Ishikawa (cell line): ENCODE measurements around the gene UVSSA.

Experiments used
- CEBPB ChIP-seq: IDR thresholded peaks from 2 replicates; pipeline ENCODE4 v1.6.1; 2012
- CREB1 ChIP-seq: IDR thresholded peaks from 2 replicates; pipeline ENCODE4 v1.6.1; 2012; ENCODE audit warnings: low read depth
- EGR1 ChIP-seq: IDR thresholded peaks from 2 replicates; pipeline ENCODE4 v1.6.1; 2012
- EP300 ChIP-seq: IDR thresholded peaks from 2 replicates; pipeline ENCODE4 v1.6.1; 2012; ENCODE audit warnings: borderline replicate concordance
- FOXM1 ChIP-seq: IDR thresholded peaks from 2 replicates; pipeline ENCODE4 v1.6.1; 2012; ENCODE audit warnings: low read depth, borderline replicate concordance
- MAX ChIP-seq: IDR thresholded peaks from 2 replicates; pipeline ENCODE4 v1.6.1; 2012
- NFIC ChIP-seq: IDR thresholded peaks from 2 replicates; pipeline ENCODE4 v1.6.1; 2012
- RAD21 ChIP-seq: IDR thresholded peaks from 2 replicates; pipeline ENCODE4 v1.6.1; 2012; ENCODE audit warnings: low read depth
- TAF1 ChIP-seq: IDR thresholded peaks from 2 replicates; pipeline ENCODE4 v1.6.1; 2012; ENCODE audit warnings: low read depth, mild to moderate bottlenecking
- TCF12 ChIP-seq: IDR thresholded peaks from 2 replicates; pipeline ENCODE4 v1.6.1; 2012; ENCODE audit warnings: low read depth
- TEAD4 ChIP-seq: IDR thresholded peaks from 2 replicates; pipeline ENCODE4 v1.6.1; 2012
- USF1 ChIP-seq: IDR thresholded peaks from 2 replicates; pipeline ENCODE4 v1.6.1; 2012
- YY1 ChIP-seq: IDR thresholded peaks from 2 replicates; pipeline ENCODE4 v1.6.1; 2012; ENCODE audit warnings: low read depth
- ZBTB7A ChIP-seq: IDR thresholded peaks from 2 replicates; pipeline ENCODE4 v1.6.1; 2012; ENCODE audit warnings: low read depth
- TF ChIP-seq, protein P1 (sequence below): IDR thresholded peaks from 2 replicates; pipeline ENCODE4 v1.6.1; 2012; ENCODE audit warnings: low read depth, mild to moderate bottlenecking

UVSSA gene

DNA sequence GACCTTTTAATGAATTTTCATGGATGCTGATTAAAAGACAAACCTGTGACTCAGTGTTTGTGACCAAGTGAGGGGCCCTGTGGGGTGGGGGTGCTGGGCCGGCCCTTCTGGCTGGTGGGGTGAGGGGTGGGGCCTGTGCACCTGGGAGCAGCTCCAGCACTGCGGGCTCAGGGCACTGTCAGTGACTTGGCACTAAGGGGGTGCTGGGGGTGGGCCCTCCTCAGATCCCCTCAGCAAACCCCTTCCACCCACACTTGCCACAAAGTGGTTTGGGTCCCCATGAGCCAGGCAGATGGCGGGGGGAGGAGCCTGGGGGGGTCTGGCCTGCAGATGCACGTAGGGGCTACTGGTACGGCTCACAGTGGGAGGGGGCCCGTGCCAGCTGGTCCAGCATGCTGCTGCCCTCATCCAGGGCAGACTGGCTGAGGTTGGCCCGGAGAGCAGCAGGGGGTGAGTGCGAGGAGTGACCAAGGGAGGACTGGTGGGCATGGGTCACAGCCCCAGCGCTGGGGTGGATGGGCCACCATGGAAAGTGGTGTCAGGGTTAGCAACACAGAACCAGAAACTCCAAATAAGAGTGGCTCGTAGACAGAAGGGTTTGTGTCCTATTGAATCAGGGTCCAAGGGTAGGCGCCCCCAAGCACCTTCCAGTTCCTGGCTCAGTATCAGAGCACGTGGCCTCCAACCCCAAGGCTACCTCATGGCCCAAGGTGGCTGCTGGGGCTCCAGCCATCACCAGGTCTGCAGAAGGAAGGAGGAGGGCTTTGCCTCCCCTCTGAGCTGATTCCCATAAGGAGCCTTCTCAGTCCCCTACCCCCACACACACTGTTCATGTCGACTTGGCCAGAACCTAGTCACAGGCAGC lies 49.2 kb downstream of the UVSSA start:
- no peak for TF ChIP-seq CREB1
- no peak for TF ChIP-seq TCF12
- no peak for TF ChIP-seq EP300
- no peak for TF ChIP-seq ZBTB7A
- no peak for TF ChIP-seq YY1
- no peak for TF ChIP-seq CEBPB
- TF ChIP-seq, protein P1, sequence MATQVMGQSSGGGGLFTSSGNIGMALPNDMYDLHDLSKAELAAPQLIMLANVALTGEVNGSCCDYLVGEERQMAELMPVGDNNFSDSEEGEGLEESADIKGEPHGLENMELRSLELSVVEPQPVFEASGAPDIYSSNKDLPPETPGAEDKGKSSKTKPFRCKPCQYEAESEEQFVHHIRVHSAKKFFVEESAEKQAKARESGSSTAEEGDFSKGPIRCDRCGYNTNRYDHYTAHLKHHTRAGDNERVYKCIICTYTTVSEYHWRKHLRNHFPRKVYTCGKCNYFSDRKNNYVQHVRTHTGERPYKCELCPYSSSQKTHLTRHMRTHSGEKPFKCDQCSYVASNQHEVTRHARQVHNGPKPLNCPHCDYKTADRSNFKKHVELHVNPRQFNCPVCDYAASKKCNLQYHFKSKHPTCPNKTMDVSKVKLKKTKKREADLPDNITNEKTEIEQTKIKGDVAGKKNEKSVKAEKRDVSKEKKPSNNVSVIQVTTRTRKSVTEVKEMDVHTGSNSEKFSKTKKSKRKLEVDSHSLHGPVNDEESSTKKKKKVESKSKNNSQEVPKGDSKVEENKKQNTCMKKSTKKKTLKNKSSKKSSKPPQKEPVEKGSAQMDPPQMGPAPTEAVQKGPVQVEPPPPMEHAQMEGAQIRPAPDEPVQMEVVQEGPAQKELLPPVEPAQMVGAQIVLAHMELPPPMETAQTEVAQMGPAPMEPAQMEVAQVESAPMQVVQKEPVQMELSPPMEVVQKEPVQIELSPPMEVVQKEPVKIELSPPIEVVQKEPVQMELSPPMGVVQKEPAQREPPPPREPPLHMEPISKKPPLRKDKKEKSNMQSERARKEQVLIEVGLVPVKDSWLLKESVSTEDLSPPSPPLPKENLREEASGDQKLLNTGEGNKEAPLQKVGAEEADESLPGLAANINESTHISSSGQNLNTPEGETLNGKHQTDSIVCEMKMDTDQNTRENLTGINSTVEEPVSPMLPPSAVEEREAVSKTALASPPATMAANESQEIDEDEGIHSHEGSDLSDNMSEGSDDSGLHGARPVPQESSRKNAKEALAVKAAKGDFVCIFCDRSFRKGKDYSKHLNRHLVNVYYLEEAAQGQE, result no peak
- TF ChIP-seq TAF1, result no peak
- TF ChIP-seq RAD21, result no peak
- no peak for TF ChIP-seq EGR1
- no peak for TF ChIP-seq NFIC
- TF ChIP-seq FOXM1, result no peak
- no peak for TF ChIP-seq USF1
- TF ChIP-seq MAX, result no peak
- no peak for TF ChIP-seq TEAD4

DNA sequence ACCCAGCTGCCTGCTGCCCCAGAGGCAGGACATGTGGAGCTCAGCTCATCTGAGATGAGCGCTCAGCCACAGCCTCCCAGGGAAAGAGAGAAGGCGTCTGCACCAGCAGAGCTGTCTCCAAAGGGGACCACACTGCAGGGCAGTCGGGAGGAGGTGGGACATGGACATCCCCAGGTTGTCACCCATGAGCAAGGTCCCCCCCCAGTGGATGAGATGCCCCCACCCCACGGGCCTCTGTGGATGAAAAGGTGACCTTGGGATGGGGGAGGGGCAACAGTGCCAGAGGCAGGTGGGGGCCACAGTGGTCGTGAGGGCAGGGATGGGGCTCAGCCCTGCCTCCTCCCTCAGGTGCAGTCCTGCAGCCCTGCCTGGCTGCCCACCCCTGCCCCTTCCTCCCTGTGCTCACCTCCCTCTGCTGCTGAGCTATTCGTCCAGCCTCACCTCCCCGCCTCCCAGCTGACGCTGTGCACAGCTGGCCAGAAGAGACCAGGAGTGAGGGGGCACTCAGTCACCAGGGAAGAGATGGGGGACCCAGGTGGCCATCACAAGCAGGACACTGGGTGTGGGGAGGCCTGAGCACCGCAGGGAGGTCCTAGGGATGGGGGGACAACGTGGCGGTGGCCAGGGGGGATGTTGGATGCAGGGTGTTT lies 49.9 kb downstream of the UVSSA start:
- no peak for TF ChIP-seq CEBPB
- no peak for TF ChIP-seq TEAD4
- no peak for TF ChIP-seq TAF1
- no peak for TF ChIP-seq MAX
- no peak for TF ChIP-seq FOXM1
- no peak for TF ChIP-seq USF1
- TF ChIP-seq YY1, result no peak
- no peak for TF ChIP-seq CREB1
- TF ChIP-seq NFIC, result no peak
- no peak for TF ChIP-seq EP300
- no peak for TF ChIP-seq RAD21
- TF ChIP-seq TCF12, result no peak
- TF ChIP-seq, protein P1, result no peak
- TF ChIP-seq EGR1, result no peak
- no peak for TF ChIP-seq ZBTB7A

GRCh38 chr4:1398681-1399507 lies 51.9 kb downstream of the UVSSA start:
- TF ChIP-seq YY1 (no peak), TCF12 (no peak), NFIC (no peak)

- TF ChIP-seq NFIC (no peak), TEAD4 (no peak), TCF12 (no peak), EP300 (no peak), CREB1 (no peak), ZBTB7A (no peak), CEBPB (no peak), EGR1 (no peak), MAX (no peak), RAD21 (no peak), TAF1 (no peak), USF1 (no peak), FOXM1 (no peak), YY1 (no peak)
- TF ChIP-seq, protein P1, result no peak
These were observed 52.6 kb downstream of the UVSSA start for GRCh38 chr4:1399508-1400190.
